HG02970 (cell line): ENCODE data around the gene RGMB.

ENCODE experiments used
- ATAC-seq: cut with Tn5 transposase; IDR thresholded peaks from one replicate; pipeline ENCODE4 v1.9.1; 2021; ENCODE audit warnings: mild to moderate bottlenecking, moderate library complexity, moderate number of reproducible peaks; ENCODE audit not compliant: unreplicated experiment, low FRiP score

RGMB gene

GRCh38 chr5:98816582-98817222 is 43.2 kb downstream of the RGMB start:
- no peak for ATAC-seq

DNA sequence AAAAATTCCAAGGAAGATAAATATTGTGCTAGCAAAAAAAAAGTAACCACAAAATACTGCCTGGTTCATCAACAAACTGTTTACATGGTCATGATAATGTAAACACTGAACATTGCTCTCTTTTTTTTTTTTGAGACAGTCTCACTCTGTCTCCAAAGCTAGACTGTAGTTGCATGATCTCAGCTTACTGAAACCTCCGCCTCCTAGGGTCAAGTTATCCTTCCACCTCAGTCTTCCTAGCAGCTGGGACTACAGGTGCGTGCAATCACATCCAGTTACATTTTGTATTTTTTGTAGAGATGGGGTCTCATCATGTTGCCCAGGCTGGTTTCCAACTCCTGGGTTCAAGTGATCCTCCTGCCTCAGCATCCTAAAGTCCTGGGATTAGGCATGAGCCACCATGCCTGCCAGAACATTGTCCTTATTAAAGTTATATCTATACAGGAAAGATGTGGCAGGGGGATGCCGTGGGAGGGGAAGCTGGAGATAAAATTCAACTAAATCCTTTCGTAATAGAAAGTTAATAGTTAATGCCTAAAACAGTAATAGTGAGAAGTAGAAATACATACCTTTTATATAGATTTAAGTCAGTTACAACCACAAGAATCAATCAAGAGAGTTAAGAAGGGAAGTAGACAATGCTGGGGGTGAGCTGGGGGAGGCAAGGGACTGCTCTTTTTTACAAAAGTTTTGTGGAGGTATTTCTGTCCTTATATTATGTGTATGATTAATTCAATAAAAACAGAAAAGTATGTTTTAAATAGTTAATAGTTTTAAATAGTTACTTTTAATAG is 52.3 kb downstream of the RGMB start:
- no peak for ATAC-seq

DNA sequence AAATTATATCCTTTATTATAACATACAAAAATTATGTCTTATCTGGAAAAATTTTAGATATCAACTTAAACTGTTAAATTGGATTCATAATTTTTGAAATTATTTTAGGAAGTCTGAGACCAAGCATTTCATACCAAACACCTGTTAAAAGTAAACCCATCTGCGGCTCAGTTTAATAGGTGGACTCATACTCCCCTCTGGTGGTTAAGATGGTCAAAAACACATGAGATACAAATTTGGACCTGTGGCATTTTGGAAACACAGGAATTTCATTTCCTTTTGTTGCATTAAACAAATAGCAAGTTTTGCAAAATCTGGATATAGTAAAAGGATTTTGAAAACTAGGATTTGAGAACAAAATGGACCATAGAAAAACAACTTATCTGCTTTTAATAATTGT is 53.7 kb downstream of the RGMB start:
- no peak for ATAC-seq

GRCh38 chr5:98827588-98828284 is 54.3 kb downstream of the RGMB start:
- ATAC-seq: no peak

- no peak for ATAC-seq
These were observed 62.7 kb downstream of the RGMB start for GRCh38 chr5:98836175-98836574.

- ATAC-seq: no peak
These were observed 66.3 kb downstream of the RGMB start for GRCh38 chr5:98839469-98840383.

GRCh38 chr5:98840946-98841345 is 67.5 kb downstream of the RGMB start:
- no peak for ATAC-seq

- ATAC-seq: no peak
These were observed 70.0 kb downstream of the RGMB start for GRCh38 chr5:98843481-98843880.

DNA sequence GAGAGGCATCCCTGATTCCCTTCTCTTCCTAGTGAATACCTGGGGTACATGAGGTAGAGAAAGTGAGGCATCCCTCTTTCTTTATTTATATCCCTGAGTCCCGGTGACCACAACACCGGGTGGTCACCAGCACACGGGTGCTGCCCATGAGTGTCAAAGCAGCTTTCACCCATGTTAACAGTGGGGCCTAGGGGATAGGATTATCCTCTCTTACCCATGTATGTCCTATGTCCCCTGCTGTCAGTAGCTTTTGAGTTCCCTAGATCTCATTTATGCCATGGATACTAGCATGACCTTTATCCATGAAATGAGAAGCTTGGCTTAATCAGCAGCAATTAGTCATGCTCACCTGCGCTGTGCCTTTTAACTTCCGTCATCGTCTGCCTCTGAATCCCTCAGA is 71.4 kb downstream of the RGMB start:
- no peak for ATAC-seq

GRCh38 chr5:98845878-98846277 is 72.4 kb downstream of the RGMB start:
- ATAC-seq: no peak
